Pons (tissue), 1 donor: ENCODE results near the gene PDE9A.

ENCODE experiments used
- DNase-seq: peaks from one replicate; pipeline ENCODE4 v3.0.0-alpha.2; 2016; ENCODE audit warnings: low spot score

The PDE9A gene

DNA sequence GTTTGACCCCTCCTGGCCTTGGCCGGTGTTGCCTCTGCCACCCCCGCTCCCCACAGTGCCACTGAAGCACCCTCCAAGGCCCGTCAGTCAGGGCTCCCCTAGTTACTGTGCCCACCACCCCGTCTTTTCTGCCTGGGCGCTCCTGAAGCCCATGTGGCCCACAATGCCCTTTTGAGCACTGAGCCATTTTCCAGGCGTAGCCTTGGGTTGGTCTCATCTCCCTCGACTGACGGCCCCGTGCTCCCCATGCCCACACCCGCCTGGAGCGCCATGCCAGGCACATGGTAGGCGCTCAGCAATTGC lies 118.0 kb downstream of the PDE9A start:
- DNase-seq = no peak

DNA sequence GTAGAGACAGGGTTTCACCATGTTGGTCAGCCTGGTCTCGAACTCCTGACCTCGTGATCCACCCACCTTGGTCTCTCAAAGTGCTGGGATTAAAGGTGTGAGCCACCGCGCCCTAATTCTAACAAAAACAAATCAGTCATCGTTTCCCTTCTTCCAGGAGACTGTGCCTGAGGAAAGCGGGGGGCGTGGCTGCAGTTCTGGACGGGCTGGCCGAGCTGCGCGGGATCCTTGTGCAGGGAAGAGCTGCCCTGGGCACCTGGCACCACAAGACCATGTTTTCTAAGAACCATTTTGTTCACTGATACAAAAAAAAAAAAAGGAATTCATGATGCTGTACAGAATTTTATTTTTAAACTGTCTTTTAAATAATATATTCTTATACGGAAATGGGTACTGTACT lies 121.7 kb downstream of the PDE9A start:
- no peak for DNase-seq

DNA sequence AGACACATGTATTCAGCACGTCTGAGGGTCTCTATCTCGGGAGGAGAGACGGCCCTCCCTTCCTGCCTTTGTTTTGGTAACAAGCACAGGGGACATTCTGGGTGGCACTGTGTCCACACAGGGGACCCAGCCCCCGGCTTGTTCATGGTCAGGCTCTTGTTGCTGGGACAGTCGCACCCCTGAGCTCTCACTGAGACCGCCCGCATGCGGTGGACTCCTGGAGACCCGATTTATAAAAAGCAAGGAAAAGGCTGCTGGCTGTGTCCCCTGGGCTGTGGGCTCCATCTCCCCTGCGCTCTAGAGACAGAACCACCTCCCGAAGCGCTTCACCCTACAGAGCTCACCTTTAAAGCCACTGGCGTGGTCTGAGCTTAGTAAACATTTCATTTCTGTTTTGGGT lies 122.5 kb downstream of the PDE9A start:
- no peak for DNase-seq

DNA sequence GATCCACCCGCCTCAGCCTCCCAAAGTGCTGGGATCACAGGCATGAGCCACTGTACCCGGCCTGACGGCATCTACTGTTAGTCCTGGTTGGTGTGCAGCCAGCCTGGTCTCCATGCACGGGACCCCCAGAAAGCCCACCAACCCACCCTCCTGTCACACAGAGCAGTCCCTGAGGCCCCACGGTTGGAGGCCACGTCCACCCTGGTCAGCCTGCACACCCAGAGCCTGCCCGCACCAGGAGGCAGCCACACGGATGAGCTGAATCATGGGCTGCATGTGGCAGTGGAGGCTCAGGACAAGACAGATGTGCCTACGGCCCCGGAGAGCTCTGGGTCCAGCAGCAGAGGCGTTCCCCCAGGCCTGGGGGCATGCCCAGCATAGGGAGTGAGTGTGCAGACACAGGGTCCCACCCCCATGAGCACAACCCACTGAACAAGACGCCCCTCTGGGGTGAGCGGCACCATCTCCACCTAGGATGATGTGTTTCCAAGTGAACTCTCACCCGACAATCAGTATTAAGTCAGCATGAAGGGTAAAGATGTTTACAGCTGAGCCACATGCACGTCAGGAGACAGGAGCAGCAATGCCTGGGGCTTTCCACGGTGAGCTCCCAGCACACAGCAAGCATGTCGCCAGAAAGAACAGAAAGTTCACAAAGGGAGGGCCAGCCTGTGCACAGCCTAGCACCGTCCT lies 123.8 kb downstream of the PDE9A start:
- DNase-seq = no peak

DNA sequence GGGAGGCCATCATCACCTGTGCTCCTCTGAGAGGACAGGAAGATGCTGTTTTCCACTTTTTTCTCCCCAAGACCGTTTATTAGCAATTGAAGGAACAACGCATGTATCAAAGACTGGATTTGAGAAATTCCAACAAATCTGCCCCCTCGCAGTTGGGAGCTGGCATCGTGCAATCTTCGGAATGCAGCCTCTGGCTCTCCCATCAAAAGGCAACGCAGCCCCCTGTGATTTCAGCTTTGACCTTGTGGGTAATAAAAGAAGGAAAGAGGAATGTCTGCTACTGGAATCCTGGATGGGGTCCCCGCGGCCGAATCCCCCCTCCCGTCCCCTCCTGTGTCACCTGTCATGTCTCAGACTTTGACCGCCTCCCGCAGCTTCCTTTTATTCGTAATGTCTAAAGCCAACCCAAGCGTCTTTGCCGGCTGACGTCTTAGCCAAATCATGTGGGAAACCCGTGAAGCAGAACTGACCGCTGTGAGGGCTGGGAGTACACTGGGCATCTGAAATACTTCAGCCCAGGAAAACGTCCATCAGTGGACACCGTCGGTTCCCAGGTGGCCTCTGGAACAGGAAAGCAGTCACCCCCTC lies 124.4 kb downstream of the PDE9A start:
- peak; percentile 63 for DNase-seq

DNA sequence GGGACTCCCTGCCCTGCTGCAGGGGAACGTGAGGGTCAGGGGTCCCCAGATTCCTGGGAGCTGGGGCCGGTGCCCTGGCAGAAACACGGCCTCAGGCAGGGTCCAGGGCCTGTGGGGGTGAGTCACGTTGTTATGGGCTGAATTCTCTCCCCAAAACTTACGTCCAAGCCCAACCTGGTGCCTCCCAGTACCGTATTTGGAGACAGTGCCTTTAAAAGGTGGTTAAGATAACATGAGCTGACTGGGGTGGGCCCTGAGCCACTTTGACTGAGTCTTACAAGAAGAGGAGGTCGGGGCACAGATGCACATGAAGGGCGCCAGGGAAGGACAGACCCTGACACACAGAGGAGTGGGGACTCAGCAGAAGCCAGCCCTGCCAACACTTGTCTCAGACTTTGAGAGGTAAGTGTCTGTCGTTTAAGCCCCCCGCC lies 126.0 kb downstream of the PDE9A start:
- no peak for DNase-seq

DNA sequence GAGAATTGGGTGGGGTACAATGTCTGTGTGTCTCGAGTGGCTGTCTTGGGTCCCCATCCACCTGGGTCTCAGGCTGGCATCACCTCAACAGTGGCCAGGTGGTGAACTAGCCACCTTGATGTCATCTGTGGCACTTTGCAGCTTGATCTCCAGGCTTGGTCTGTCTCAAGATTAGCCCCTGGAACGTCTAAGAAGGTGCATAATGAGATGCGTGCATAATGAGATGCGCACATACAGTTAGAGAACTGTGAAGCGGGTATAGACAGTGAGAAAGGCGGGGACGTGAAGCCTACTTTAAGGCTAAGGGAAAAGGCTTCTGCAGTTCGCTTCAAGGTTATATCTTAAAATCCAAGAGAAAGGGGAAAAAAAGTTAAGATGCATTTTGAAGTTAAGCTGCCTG lies 127.2 kb downstream of the PDE9A start:
- no peak for DNase-seq

DNA sequence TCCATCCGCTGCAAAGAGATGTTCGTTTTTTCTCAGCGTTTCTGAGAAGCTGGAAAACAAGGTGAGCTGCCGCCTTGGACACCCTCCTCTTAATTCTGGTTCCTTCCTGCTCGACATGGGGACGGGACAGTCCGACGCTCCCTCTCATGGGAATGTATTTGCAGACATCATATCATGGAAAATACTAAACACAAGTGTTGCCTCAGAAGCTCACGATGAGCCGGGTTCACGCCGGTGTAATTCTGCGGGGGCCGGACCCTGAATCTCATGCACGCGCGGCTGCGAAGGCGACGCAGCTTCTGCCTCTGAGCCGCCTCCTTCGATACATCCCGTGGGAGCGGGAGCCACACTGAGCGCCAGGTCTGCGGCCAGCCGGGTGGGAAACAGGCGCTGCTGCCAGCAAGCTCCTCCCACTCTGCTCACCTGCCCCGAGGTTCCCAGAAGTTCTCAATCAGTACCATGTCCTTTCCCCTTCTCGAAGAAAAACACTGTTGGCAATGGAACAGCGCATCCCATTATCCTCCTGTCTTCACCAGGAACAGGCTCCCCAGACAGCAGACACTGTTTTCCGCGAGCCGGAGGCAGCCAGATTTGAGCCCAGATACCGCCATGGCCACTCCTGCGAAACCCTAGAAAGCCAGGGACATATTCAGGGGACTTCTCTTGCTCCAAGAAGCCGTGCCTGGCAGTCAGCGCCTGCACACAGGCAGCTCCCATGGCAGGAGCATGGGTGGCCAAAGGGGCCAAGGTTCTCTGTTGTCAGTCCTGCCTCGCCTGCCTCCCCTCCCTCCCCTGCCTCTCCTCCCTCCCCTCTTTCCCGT lies 127.9 kb downstream of the PDE9A start:
- DNase-seq = peak; percentile 32

DNA sequence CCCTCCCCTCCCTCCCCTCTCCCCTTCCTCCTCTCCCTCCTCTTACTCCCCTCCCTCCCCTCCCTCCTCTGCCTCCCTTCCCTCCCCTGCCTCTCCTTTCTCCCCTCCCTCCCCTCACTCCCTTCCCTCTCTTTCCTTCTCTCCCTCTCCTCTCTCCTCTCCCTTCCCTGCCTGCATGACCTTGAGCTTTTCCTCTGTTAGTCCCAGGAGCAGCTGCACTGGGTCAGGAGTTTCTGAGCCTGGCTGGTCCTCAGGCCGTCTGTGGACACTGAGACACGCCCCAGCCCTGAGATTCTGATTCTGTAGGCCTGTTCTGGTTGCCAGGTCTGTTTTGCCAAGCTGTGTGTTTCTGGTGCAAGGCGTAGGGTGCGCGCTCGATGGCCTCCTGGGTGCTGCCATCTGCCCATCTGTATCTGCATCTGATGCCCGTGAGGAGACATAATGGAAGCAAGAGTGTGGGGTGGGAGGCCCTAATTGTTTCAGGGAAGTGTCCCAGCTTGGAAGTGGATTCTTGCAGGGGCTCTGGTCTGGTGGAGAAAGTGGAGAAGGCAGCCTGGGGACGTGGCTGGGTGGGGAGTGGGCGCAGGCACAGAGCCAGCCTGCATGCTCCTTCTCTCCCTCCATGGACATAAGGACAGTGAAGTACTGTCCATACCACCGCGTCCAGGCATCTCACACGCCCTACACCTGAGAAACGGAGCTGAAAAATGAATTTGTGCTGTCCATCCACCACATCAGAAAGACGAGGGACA lies 128.7 kb downstream of the PDE9A start:
- DNase-seq = no peak

DNA sequence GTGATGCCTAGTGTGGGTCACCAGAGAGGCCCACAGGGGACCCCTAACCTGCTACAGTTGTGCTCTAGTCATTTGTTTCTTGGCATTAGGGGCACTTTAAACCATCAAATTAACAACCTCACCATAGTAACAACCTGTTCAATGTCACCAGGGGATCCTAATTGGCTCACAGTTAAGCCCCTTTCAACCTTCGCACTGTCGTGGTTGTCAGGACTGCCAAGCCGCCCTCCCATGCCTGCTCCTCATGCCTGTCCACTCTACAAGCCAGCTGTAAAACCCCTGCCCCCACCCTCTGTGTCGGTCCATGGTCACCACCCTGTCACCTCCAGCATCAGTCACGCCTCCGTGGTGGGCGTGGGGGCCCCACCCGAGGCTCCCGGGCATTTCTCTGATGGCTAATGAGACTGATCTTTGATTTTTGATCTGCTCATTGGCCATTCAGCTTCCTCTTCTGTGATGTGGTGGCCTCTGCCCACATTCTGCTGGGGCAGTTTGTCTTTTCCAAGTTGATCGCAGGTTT lies 129.4 kb downstream of the PDE9A start:
- DNase-seq = no peak

DNA sequence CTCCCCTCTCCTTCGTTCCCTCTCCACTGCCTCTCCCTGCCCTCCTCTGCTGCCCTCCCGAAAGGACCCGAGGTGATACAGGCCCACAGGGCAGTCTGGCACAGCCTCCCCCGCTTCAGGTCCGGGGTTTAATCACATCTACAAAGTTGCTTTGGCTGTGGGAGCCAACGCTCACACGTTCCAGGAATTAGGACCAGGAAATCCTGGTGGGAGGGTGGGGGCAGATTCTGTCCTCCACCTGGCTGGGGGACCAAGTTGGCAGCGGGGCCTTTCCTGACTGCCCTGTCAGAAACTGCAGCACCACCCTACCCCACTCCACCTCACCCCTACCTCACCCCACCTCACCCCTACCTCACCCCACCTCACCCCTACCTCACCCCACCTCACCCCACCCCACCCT lies 130.9 kb downstream of the PDE9A start:
- DNase-seq = no peak

DNA sequence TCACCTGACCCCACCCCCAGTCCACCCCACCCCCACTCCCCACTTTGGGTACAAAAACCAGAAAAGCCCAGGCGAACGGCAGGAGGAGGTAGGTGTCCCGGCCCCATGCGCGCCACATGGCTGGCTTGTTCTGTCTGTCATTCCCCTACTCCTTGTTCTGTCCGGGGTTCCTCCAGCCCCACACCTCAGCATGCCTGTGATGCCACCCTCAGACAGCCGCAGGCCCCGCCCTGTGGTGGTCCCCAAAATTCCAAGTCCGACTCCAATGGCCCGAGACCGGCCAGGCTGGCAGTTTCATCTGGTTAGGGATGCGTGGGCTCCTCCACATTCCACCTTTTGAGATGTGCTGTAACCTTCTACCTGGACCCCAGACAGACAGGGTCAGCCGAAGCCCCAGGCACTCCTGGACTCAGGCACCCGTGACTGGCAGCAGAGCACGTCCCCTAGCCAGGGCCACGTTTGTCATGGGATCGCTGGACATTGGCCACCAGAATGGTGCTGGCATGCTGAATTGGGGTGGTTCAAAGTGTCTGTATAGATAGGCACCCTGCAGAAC lies 131.6 kb downstream of the PDE9A start:
- no peak for DNase-seq

DNA sequence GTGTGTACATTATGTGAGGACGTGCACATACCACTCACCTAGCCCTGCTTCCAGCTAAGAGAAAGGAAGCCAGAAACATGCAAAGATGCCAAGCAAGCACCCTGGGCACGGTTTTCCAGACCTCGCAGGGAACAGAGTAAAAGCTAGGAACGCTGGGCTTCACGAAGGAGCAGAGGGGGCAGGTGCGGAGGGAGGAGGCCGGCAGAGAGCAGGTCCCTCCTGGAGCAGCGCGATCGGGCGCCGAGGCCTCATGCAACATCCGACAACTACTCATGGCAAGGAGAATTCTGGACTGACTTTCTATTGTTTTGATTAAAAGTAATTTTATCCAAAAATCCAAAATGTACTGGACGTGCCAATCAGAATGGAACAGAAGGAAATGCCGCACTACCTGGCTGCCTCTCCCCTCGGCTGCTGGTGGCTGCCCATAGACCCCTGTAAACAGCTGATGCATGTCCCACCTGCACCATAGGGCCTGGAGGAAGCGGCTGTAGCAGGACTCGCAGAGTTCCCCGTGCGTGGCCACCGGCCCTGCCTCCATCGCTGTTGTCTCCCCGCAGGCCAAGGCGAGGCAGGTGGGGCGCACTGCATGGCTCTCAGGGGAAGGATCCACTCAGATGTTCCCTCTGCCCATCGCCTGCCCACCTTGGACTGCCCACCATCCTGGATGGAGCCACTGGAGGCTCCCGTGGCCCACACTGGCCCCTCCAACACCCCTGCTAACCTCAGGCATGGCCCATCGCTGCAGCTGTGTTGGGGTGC lies 132.4 kb downstream of the PDE9A start:
- DNase-seq = no peak

DNA sequence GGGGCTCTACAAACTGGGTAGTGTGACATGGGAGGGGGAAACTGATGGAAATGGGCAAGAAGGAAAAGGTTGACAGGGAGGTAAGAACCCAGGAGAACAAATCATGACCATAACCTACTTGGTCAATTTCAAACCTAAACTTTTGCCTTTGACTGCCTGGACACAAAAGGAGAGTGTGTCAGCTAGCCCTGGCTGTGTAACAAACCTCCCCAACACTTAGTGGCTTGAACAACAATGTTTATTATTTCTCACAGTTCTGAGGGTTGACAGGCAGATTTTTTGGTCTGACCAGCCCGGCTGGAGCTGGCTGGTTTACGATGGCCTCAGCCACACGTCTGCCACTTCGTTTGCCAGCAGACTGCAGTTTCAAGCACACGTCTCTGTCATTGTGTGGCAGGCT lies 133.5 kb downstream of the PDE9A start:
- DNase-seq = no peak

DNA sequence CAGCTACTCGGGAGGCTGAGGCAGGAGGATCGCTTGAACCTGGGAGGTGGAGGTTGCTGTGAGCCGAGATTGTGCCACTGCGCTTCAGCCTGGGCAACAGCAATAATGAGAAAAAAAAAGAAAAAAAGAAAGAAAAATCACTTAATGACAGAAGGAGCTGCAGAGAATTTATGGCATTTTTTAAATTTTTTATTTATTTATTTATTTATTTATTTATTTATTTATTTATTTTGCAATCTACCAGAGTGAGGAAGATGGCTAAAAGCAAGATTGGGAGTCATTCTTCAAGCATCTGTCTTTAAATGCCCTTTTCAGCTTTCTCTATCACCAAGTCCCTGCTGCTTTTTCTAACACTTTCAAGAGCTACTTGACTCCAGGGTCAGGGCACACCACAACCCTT lies 134.2 kb downstream of the PDE9A start:
- DNase-seq = no peak

DNA sequence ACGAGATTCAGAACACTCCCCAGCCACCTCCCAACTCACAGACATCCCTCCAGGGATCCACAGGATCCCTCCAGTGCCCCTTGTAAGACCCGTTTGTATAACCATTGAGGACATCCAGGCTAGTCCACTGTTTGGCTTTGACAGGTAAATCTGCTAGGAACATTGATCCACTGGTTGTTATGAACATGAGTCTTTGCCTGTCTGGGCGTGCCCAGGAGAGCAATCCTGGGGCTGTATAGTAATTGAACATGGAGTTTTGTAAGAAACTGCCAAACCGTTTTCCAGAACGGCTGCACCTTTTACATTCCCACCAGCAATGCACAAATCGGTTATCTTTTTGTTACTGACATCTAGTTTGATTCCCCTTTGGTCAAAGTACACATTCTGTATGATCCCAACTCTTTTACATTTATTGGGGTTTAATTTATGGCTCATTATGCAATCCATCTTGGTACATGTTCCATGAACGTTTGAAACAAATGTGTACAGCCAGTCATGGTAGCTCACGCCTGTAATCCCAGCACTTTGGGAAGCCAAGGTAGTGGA lies 137.2 kb downstream of the PDE9A start:
- DNase-seq = no peak

DNA sequence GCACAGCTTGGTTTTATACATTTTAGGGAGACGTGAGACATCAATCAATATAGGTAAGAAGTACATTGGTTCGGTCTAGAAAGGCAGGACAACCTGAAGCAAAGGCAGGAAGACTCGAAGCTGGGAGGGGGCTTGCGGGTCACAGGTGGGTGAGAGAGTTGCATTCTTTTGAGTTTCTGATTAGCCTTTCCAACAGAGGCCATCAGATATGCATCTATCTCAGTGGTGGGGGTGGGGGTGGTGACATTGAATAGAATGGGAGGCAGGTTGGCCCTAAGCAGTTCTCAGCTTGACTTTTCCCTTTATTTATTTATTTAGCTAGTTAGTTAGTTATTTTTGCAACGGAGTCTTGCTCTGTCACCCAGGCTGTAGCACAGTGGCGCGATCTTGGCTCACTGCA lies 140.4 kb downstream of the PDE9A start:
- no peak for DNase-seq

DNA sequence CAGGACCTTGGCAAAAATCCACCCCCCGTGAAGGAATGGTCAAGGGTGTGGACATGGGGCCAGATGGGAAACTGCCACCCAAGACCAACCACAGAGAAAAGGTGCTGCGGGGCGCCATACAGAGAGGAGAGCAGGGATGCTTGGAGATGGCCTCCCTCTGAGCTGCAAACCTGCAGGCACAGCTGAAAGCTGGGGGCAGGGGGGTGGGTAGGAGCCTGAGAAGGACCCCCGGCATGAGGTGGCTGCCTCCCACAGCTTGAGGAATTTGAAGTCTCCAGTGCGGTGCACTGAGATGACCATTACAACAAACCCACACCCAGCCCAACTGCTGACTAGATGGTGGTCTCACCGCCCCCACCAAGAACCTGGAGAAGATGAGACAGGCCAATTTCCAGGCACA lies 141.1 kb downstream of the PDE9A start:
- DNase-seq = no peak

DNA sequence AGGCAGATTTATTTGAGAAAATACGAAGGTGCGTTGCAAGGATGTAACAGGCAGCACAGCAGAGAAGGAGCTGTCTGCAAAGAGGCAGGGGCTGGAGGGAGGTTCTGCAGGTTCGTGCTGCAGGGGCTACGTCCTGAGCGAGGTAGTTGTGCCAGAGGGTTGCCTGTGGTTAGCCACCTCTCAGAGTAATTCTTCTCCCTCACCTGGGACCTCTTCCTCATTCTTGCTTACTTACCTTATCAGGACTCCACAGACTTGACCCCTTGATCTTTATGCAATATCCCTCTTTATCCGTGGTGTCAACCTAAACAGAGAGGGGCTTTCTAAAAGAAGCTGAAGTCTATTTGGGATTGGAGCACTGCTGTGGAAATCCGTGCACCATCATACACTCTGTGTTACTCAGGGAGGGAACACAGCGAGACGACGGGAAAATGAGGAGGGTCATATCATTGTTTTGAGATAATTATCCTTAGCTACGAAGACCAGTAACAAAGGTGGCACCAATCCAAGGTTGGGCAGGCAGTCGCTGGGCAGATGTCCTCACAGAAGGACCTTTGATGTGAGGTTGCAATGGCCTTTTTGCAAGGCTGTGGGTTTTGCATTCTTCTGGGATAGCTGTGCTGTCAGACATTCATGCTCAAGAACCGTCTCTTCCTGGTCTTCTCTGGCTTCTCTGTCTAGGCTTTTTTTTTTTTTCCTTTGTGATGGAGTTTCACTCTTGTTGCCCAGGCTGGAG lies 143.1 kb downstream of the PDE9A start:
- no peak for DNase-seq

DNA sequence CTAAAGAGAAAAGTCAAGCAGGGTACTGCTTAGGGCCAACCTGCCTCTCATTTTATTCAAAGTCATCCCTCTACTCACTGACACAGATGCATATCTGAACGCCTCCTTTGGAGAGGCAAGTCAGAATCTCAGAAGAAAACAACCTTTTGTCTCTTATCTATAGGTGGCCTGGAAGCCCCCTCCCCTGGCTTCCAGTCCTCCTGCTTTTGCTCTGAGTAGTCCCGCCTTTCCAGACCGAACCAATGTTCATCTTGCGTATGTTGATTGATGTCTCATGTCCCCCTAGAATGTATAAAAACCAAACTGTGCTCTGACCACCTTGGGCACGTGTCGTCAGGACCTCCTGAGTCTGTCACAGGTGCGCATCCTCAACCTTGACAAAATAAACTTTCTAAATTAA lies 144.1 kb downstream of the PDE9A start:
- no peak for DNase-seq
